SU-DHL-6 (cell line): ENCODE results near the gene IFITM5.
"Not testable (repeated sequence)": the region's sequence is repeated elsewhere in the genome, so short reads cannot be mapped to it uniquely, and the experiment has no call there.

Experiments used
- H2AFZ ChIP-seq: fragments of 200-600 bp; sonication (generic); 2 replicates; pipeline ENCODE4 v1.6.1; 2014; ENCODE audit warnings: low read depth, mild to moderate bottlenecking, moderate library complexity, mixed read lengths, antibody characterized with exemption, low read length; ENCODE audit not compliant: severe bottlenecking
- H3F3A ChIP-seq: fragments of 200-600 bp; shearing (Covaris generic); 2 replicates; pipeline ENCODE4 v1.6.0; 2016; ENCODE audit warnings: antibody characterized with exemption, mild to moderate bottlenecking; ENCODE audit not compliant: insufficient read depth
- H3K27ac ChIP-seq: fragments of 200-600 bp; sonication (generic); 2 replicates; pipeline ENCODE4 v1.5.1; 2016; ENCODE audit warnings: low read depth, mild to moderate bottlenecking, low read length, moderate library complexity, mixed read lengths
- H3K27me3 ChIP-seq: fragments of 200-600 bp; sonication (generic), shearing (Covaris generic); 2 replicates; pipeline ENCODE4 v1.6.0; 2014; ENCODE audit warnings: mild to moderate bottlenecking, low read length
- H3K36me3 ChIP-seq: fragments of 200-600 bp; sonication (generic); 2 replicates; pipeline ENCODE4 v1.6.1; 2014; ENCODE audit warnings: mild to moderate bottlenecking, low read length, mixed read lengths
- H3K4me2 ChIP-seq: fragments of 300-600, 200-600 bp; shearing (Covaris generic), sonication (generic); 2 replicates; pipeline ENCODE4 v1.6.0; 2014; ENCODE audit warnings: low read length, low read depth, mild to moderate bottlenecking; ENCODE audit not compliant: poor library complexity, severe bottlenecking
- H3K4me3 ChIP-seq: fragments of 200-600 bp; sonication (generic); 2 replicates; pipeline ENCODE4 v1.5.1; 2014; ENCODE audit warnings: antibody characterized with exemption, low read length, mild to moderate bottlenecking, mixed read lengths; ENCODE audit not compliant: insufficient read depth, poor library complexity, severe bottlenecking
- H3K79me2 ChIP-seq: fragments of 200-600 bp; sonication (generic); 2 replicates; pipeline ENCODE4 v1.6.1; 2014; ENCODE audit warnings: mild to moderate bottlenecking, low read length, moderate library complexity; ENCODE audit not compliant: insufficient read depth
- H3K9ac ChIP-seq: fragments of 200-600 bp; sonication (generic); 2 replicates; pipeline ENCODE4 v1.7.0; 2014; ENCODE audit warnings: mild to moderate bottlenecking, low read length
- H3K9me2 ChIP-seq: fragments of 200-600 bp; sonication (generic); replicated peaks from 2 replicates; pipeline ENCODE4 v1.6.1; 2014; ENCODE audit warnings: low read length; ENCODE audit not compliant: insufficient read depth
- H3K9me3 ChIP-seq: fragments of 200-600 bp; sonication (generic); 2 replicates; pipeline ENCODE4 v1.6.1; 2014; ENCODE audit warnings: low read length, mixed read lengths; ENCODE audit not compliant: insufficient read depth
- H4K20me1 ChIP-seq: fragments of 200-600 bp; sonication (generic); 2 replicates; pipeline ENCODE4 v1.6.1; 2014; ENCODE audit warnings: low read depth, mild to moderate bottlenecking, antibody characterized with exemption, low read length, moderate library complexity, mixed read lengths
- EZH2phosphoT487 ChIP-seq: fragments of 200-600 bp; sonication (generic), shearing (Covaris generic); conservative IDR thresholded peaks from 2 replicates; pipeline ENCODE4 v1.6.1; 2018; ENCODE audit warnings: mild to moderate bottlenecking, antibody characterized with exemption, low read length, moderate library complexity, mixed read lengths
- TF ChIP-seq, protein P1 (sequence below): fragments of 200-600 bp; sonication (generic); IDR thresholded peaks from one replicate; pipeline ENCODE4 v1.5.1; 2017; ENCODE audit warnings: antibody characterized with exemption, mild to moderate bottlenecking, low read length, moderate library complexity; ENCODE audit not compliant: insufficient read depth, poor library complexity, severe bottlenecking

IFITM5 gene

DNA sequence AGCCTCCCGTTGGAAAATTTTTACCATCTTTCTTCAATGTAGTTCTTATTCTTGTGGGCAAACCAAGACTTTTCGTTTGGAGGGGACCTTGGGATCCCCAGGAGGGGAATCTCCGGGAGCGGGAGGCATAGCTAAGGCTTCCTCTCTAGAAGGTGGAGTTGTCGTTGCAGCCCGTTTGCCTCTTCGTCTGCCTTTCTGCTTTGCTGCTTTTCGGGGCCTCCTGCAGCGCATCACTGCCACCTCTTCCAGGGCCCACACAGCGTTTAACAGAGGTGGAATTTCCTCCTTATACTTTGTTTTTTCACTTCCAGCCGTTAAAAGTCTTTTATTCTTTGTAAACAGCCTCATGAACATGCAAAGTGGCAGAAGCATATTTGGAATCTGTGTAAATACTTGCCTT is 24.8 kb upstream of the IFITM5 start:
- Histone ChIP-seq H3K36me3 (no peaks in the 10 kb centered on the region), H3K9ac (no peak overlapping the region), H3K4me2 (no peak overlapping the region), H3F3A (peaks cover 15% of the 10 kb centered on the region), H3K27me3 (no peaks in the 10 kb centered on the region), H3K27ac (no peak overlapping the region), H3K79me2 (no peaks in the 10 kb centered on the region), H3K9me2 (no peaks in the 10 kb centered on the region), H3K9me3 (no peaks in the 10 kb centered on the region), H3K4me3 (no peak overlapping the region), H4K20me1 (no peaks in the 10 kb centered on the region), H2AFZ (no peak overlapping the region)
- TF ChIP-seq, protein P1, sequence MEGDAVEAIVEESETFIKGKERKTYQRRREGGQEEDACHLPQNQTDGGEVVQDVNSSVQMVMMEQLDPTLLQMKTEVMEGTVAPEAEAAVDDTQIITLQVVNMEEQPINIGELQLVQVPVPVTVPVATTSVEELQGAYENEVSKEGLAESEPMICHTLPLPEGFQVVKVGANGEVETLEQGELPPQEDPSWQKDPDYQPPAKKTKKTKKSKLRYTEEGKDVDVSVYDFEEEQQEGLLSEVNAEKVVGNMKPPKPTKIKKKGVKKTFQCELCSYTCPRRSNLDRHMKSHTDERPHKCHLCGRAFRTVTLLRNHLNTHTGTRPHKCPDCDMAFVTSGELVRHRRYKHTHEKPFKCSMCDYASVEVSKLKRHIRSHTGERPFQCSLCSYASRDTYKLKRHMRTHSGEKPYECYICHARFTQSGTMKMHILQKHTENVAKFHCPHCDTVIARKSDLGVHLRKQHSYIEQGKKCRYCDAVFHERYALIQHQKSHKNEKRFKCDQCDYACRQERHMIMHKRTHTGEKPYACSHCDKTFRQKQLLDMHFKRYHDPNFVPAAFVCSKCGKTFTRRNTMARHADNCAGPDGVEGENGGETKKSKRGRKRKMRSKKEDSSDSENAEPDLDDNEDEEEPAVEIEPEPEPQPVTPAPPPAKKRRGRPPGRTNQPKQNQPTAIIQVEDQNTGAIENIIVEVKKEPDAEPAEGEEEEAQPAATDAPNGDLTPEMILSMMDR = no peak
- TF ChIP-seq EZH2phosphoT487 = no peak

DNA sequence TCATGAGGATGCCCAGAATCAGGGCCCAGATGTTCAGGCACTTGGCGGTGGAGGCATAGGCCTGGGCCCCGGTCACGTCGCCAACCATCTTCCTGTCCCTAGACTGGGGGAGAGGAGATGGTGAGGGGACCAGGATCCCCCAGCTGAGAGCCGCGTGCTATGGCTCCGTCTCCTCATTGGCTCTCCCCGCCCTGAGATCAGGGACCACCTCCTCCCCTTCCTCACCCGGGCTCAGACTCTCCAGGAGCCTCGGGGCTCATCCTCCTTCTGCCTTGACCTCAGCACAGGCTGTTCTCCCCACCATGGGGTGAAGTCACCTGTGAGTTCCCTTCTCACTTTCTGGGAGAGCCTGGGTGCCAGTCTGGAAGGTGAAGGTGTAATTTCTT is 20.6 kb upstream of the IFITM5 start:
- H3K4me2 ChIP-seq, H4K20me1 ChIP-seq, H3K9me2 ChIP-seq, H3F3A ChIP-seq, H3K9ac ChIP-seq, H3K27ac ChIP-seq, H3K79me2 ChIP-seq, H3K4me3 ChIP-seq, H2AFZ ChIP-seq, H3K9me3 ChIP-seq, H3K27me3 ChIP-seq, H3K36me3 ChIP-seq: not testable (repeated sequence)

DNA sequence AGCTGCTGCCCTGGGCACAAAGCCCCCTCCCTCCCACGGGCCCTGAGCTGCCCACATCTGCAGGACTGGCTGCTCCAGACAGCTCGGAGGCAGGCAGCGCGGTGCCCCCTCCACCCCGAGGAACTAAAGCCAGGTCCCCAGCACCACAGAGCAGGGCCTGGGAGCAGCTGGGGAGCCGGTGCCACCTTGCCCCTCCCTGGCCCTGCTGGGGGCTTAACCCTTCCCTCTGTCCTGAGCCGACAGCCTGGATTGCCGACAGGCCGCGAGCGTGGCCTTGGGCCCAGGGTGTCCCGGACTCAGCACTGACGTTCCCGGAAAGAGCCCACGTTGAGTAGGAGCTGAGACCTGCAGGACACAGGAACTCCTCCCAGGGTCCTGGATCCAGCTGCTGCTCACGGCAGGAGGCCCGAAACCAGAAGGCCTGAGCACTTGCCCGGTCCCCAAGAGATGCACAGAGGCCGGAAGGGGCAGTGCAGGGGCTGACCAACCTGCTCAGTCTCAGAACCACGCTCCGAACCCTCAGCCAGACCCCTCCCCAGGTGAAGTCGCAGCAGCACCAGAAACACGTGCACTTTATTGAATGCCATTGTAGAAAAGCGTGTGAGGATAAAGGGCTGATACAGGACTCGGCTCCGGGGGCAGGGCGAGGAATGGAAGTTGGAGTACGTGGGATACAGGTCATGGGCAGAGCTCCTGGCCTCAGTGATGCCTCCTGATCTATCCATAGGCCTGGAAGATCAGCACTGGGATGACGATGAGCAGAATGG is 20.0 kb upstream of the IFITM5 start:
- H3K4me3 ChIP-seq, H3K36me3 ChIP-seq, H3K79me2 ChIP-seq, H3K4me2 ChIP-seq, H4K20me1 ChIP-seq, H3K27me3 ChIP-seq, H3K9ac ChIP-seq, H3F3A ChIP-seq, H3K9me3 ChIP-seq, H3K27ac ChIP-seq, H3K9me2 ChIP-seq, H2AFZ ChIP-seq: not testable (repeated sequence)

DNA sequence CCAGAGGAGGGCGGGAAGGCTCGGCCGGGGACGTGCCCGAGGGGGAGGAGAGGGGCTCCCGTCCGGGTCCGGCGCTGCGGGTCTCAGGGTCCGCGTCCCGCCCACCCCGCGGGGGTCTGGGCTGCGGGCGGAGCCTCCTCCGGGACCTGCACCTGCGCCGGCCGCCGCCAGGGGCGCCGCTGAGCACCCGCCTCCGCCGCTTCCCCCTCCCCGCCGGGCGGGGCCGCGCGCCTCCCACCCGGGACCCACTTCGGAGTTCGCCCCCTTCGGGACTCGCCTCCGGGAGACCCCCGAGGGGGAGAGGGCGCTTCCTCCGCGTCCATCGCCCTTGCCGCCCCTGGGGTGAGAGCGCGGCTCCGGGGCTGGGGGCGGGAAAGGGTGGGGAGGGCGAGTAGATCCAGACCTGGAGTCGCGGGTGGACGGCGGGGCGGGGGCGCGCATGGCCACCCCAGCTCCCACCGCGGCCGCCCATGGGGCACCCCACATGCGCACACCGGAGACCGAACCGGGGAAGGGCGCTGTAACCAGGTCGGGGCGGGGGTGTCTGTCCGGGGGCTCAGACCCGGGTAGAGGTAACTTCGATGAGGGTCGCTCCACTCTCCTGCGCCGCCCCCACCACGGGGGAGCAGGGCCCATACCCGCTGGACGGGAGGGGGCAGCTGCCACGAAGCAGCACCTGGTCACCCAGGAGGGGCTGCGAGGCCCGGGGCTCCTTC is 19.2 kb upstream of the IFITM5 start:
- H3K79me2 ChIP-seq, H3K27me3 ChIP-seq, H4K20me1 ChIP-seq, H3K36me3 ChIP-seq, H3K4me3 ChIP-seq, H3K27ac ChIP-seq, H3K4me2 ChIP-seq, H3K9me2 ChIP-seq, H3K9me3 ChIP-seq, H2AFZ ChIP-seq, H3F3A ChIP-seq, H3K9ac ChIP-seq: not testable (repeated sequence)

DNA sequence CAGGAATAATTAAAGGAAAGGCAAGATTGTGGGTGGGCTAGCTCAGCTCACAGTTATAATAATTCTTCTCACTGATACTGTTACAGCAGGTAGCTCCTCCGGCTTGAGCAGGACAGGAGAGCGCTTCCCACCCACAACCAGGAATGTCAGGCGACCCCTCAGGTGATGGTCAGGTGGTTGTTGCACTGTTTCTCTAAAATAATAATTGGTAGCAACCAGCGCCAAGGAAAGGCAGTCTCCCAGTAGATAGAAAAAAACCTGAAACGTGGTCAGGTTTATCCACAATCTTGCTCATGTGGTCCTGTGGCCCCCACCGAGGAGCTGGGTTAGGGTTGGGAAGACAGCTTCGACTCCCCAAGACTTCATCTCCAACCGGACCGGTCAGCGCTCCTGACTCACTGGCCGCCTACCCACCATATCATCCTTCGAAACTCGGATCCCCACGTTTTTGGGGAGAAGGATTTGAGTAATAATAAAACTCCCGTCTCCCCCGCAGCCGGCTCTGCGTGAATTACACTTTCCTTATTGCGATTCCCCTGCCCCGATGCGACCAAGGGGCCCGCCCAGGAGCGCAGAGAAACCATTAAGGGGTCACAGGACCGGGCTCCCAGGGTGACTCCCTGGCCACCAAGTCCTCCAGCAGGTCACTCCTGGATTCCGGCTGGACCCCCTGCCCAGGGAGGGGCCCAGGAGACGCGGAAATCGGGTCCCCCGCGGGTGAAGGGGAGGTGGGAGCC is 18.5 kb upstream of the IFITM5 start:
- H3F3A ChIP-seq, H3K9me2 ChIP-seq, H4K20me1 ChIP-seq, H3K79me2 ChIP-seq, H3K4me2 ChIP-seq, H3K27me3 ChIP-seq, H3K9me3 ChIP-seq, H3K27ac ChIP-seq, H3K4me3 ChIP-seq, H3K9ac ChIP-seq, H3K36me3 ChIP-seq, H2AFZ ChIP-seq: not testable (repeated sequence)
